ENCODE measurements around the gene ASIC5. TPM values are rescaled to one million over a fixed set of nuclear protein-coding genes. Genes with fewer than 3 reads are reported as not detected.
"Not testable (repeated sequence)": the region's sequence is repeated elsewhere in the genome, so short reads cannot be mapped to it uniquely, and the experiment has no call there.

ASIC5 gene
- total RNA-seq, 6 experiments from 2014 or later, result not detected

- H3K4me1 ChIP-seq, result peaks cover 0 to 24% (median 2%) of the 10 kb centered on the region in 4 donors
- DNase-seq, result peak in 1 of 3 donors; percentile 76
- no peaks in the 10 kb centered on the region for H3K9me3 ChIP-seq
- intact Hi-C loops (cut with DNase I), result no loop called here
- peak within 1 kb of the TSS; percentile 36 to 65 (median 57) for H3K4me3 ChIP-seq
- peak; percentile 70 to 89 (median 77) for ATAC-seq
- 18% methylated on average over 1 of the region's 1 CpG for WGBS (ENCODE audit: insufficient coverage, low coverage, low lambda C conversion rate, missing lambda C conversion rate)
- H3K36me3 ChIP-seq, result peaks cover 0 to 18% (median 8%) of the 10 kb centered on the region in 4 donors
- peak within 1 kb of the TSS; percentile 36 to 83 (median 81) for H3K27ac ChIP-seq
- TF ChIP-seq CTCF (IDR thresholded peaks at IDR 0.05), result no peak
- TF ChIP-seq POLR2A (IDR thresholded peaks at IDR 0.05), result peak; percentile 98
- H3K27me3 ChIP-seq, result no peaks in the 10 kb centered on the region
Observed at GRCh38 chr4:155903453-155903852, 37.4 kb upstream of the ASIC5 start, which contains the start of gene TDO2. Gene TDO2, plus strand, starts transcription at chr4:155903696. Its CDS starts 63 bp downstream, at chr4:155903759.

GRCh38 chr4:155901013-155901412 lies 34.9 kb upstream of the ASIC5 start:
- WGBS (ENCODE audit: insufficient coverage, low coverage, low lambda C conversion rate, missing lambda C conversion rate), result 77% methylated on average over 2 of the region's 2 CpGs
- TF ChIP-seq CTCF (IDR thresholded peaks at IDR 0.05), result no peak
- TF ChIP-seq POLR2A (IDR thresholded peaks at IDR 0.05), result no peak
- H3K9me3 ChIP-seq, result no peaks in the 10 kb centered on the region
- peaks cover 0 to 9% (median 2%) of the 10 kb centered on the region in 4 donors for H3K36me3 ChIP-seq
- H3K4me3 ChIP-seq, result no peak overlapping the region
- peaks cover 0 to 24% (median 2%) of the 10 kb centered on the region in 4 donors for H3K4me1 ChIP-seq
- no peaks in the 10 kb centered on the region for H3K27me3 ChIP-seq
- intact Hi-C loops (cut with DNase I), result no loop called here
- ATAC-seq (no peak), DNase-seq (no peak)
- peak overlapping the region in 1 of 3 donors; percentile 16 for H3K27ac ChIP-seq

- TF ChIP-seq CTCF (IDR thresholded peaks at IDR 0.05), result no peak
- TF ChIP-seq POLR2A (IDR thresholded peaks at IDR 0.05), result no peak
- no peaks in the 10 kb centered on the region for H3K9me3 ChIP-seq
- H3K27ac ChIP-seq, result peak overlapping the region in 1 of 3 donors; percentile 16
- no peak overlapping the region for H3K4me3 ChIP-seq
- intact Hi-C loops (cut with DNase I), result no loop called here
- peaks cover 0 to 4% (median 1%) of the 10 kb centered on the region in 4 donors for H3K36me3 ChIP-seq
- no peaks in the 10 kb centered on the region for H3K27me3 ChIP-seq
- ATAC-seq (peak in 3 of 4 donors; percentile 30 to 64 (median 38)), DNase-seq (no peak)
- 70% methylated on average over 1 of the region's 1 CpG for WGBS (ENCODE audit: insufficient coverage, low coverage, low lambda C conversion rate, missing lambda C conversion rate)
- H3K4me1 ChIP-seq, result peaks cover 0 to 24% (median 2%) of the 10 kb centered on the region in 4 donors
Observed at GRCh38 chr4:155900381-155900780, 34.3 kb upstream of the ASIC5 start.

GRCh38 chr4:155899891-155900290 lies 33.8 kb upstream of the ASIC5 start:
- WGBS (ENCODE audit: insufficient coverage, low coverage, low lambda C conversion rate, missing lambda C conversion rate), result 29% methylated on average over 3 of the region's 3 CpGs

GRCh38 chr4:155898371-155898770 lies 32.3 kb upstream of the ASIC5 start:
- H3K27me3 ChIP-seq; H3K27ac ChIP-seq; H3K4me3 ChIP-seq; ATAC-seq; H3K9me3 ChIP-seq; H3K36me3 ChIP-seq; intact Hi-C loops (cut with DNase I); DNase-seq: not testable (repeated sequence)
- 100% methylated on average over 2 of the region's 2 CpGs for WGBS (ENCODE audit: insufficient coverage, low coverage, low lambda C conversion rate, missing lambda C conversion rate)
- H3K4me1 ChIP-seq, result peaks cover 0 to 24% (median 2%) of the 10 kb centered on the region in 4 donors

More at GRCh38 chr4:155899891-155900290, 33.8 kb upstream of the ASIC5 start:
- no peak for TF ChIP-seq CTCF (IDR thresholded peaks at IDR 0.05)
- no peak for TF ChIP-seq POLR2A (IDR thresholded peaks at IDR 0.05)
- no peak for ATAC-seq
- Histone ChIP-seq H3K36me3 (no peaks in the 10 kb centered on the region), H3K27me3 (no peaks in the 10 kb centered on the region), H3K27ac (peak overlapping the region in 1 of 3 donors; percentile 7), H3K4me1 (peaks cover 0 to 24% (median 2%) of the 10 kb centered on the region in 4 donors), H3K9me3 (no peaks in the 10 kb centered on the region), H3K4me3 (no peak overlapping the region)
- intact Hi-C loops (cut with DNase I), result no loop called here
- no peak for DNase-seq
